GM18520 (cell line): ENCODE measurements around the gene PRELID1.
"Not testable (repeated sequence)": the region's sequence is repeated elsewhere in the genome, so short reads cannot be mapped to it uniquely, and the experiment has no call there.

Experiments used
- ATAC-seq: cut with Tn5 transposase; IDR thresholded peaks from one replicate; pipeline ENCODE4 v1.9.1; 2021; ENCODE audit not compliant: unreplicated experiment

The PRELID1 gene

GRCh38 chr5:177303121-177303924 lies at the start of gene PRELID1, which contains the start of gene RAB24:
TSS of gene PRELID1 (plus strand) at chr5:177303799. CDS start at chr5:177303986, 187 bp downstream.
TSS of gene RAB24 (minus strand) at chr5:177303719. CDS start at chr5:177303288, 431 bp downstream.
- peak; percentile 53 for ATAC-seq

GRCh38 chr5:177256296-177256695 lies 47.3 kb upstream of the PRELID1 start:
- no peak for ATAC-seq

GRCh38 chr5:177258711-177259110 lies 44.9 kb upstream of the PRELID1 start:
- not testable (repeated sequence) for ATAC-seq

- no peak for ATAC-seq
Measured at GRCh38 chr5:177260961-177261360, 42.6 kb upstream of the PRELID1 start.

- no peak for ATAC-seq
Measured at GRCh38 chr5:177261510-177261909, 42.1 kb upstream of the PRELID1 start.

- ATAC-seq: no peak
Measured at GRCh38 chr5:177264178-177264577, 39.4 kb upstream of the PRELID1 start.

GRCh38 chr5:177265395-177265794 lies 38.2 kb upstream of the PRELID1 start:
- no peak for ATAC-seq

- no peak for ATAC-seq
Measured at GRCh38 chr5:177269232-177269895, 34.2 kb upstream of the PRELID1 start.

- no peak for ATAC-seq
Measured at GRCh38 chr5:177269976-177270375, 33.6 kb upstream of the PRELID1 start.

- no peak for ATAC-seq
Measured at GRCh38 chr5:177270653-177271052, 32.9 kb upstream of the PRELID1 start.

GRCh38 chr5:177271113-177271512 lies 32.5 kb upstream of the PRELID1 start:
- no peak for ATAC-seq

- ATAC-seq: no peak
Measured at GRCh38 chr5:177275883-177276282, 27.7 kb upstream of the PRELID1 start.

- ATAC-seq: no peak
Measured at GRCh38 chr5:177276886-177277285, 26.7 kb upstream of the PRELID1 start.

- ATAC-seq: no peak
Measured at GRCh38 chr5:177288191-177288590, 15.4 kb upstream of the PRELID1 start.

- ATAC-seq: no peak
Measured at GRCh38 chr5:177290816-177291596, 12.6 kb upstream of the PRELID1 start.

- ATAC-seq: no peak
Measured at GRCh38 chr5:177291735-177292134, 11.9 kb upstream of the PRELID1 start.

- ATAC-seq: no peak
Measured at GRCh38 chr5:177293819-177294581, 9.6 kb upstream of the PRELID1 start.

- no peak for ATAC-seq
Measured at GRCh38 chr5:177294632-177295031, 9.0 kb upstream of the PRELID1 start.

- no peak for ATAC-seq
Measured at GRCh38 chr5:177295924-177296323, 7.7 kb upstream of the PRELID1 start.

- ATAC-seq: no peak
Measured at GRCh38 chr5:177296581-177296980, 7.0 kb upstream of the PRELID1 start.

GRCh38 chr5:177297922-177298321 lies 5.7 kb upstream of the PRELID1 start:
- ATAC-seq: no peak
